ENCODE results near the gene IKZF5. TPM values are rescaled to one million over a fixed set of nuclear protein-coding genes. Genes with fewer than 3 reads are reported as not detected.

The IKZF5 gene
- total RNA-seq (2021) (6.9 to 13.2 TPM (median 7.9 TPM) in 3 replicates), Bru-seq, nascent RNA (percentile 89 among the genes with signal in this experiment)
- long read RNA-seq, experiment 1, full-length matches to known transcripts, result 49 of 85 reads
- long read RNA-seq, experiment 1, partial matches to known transcripts, result 4 of 85 reads
- long read RNA-seq, experiment 1, other reads (novel, unspliced or antisense), result 32 of 85 reads
- long read RNA-seq, experiment 2, full-length matches to known transcripts, result 5 of 17 reads
- long read RNA-seq, experiment 2, partial matches to known transcripts, result 1 of 17 reads
- long read RNA-seq, experiment 2, other reads (novel, unspliced or antisense), result 11 of 17 reads
- long read RNA-seq, experiment 3, full-length matches to known transcripts, result 5 of 7 reads
- long read RNA-seq, experiment 3, partial matches to known transcripts, result 0 of 7 reads
- long read RNA-seq, experiment 3, other reads (novel, unspliced or antisense), result 2 of 7 reads

GRCh38 chr10:123008355-123009104 lies at the start of gene IKZF5, which contains the start of gene ACADSB:
Gene IKZF5, minus strand, starts transcription at chr10:123008795. Its CDS starts 10,170 bp downstream, at chr10:122998625.
Gene ACADSB, plus strand, starts transcription at chr10:123009006. Its CDS starts 24 bp downstream, at chr10:123009030.
- POLR2A ChIA-PET, result interaction anchor here (1.2 kb wide), 1 partner anchor 9 kb away, joined by 6 read pairs; no protein-coding TSS in a partner anchor
- Mint-ChIP-seq H3K9me3 (peaks cover 3% of the 10 kb centered on the region; the same call in 1 of the 2 replicates), H3K4me1 (peaks cover 29% of the 10 kb centered on the region), H3K4me3 (peak within 1 kb of the TSS; percentile 99), H3K36me3 (peaks cover 15% of the 10 kb centered on the region), H3K27ac (peak within 1 kb of the TSS; percentile 99), H3K27me3 (ENCODE audit: low read depth) (peaks cover 42% of the 10 kb centered on the region)
- CTCF ChIA-PET, result interaction anchor here (0.6 to 1.7 kb wide), 6 partner anchors 9 to 1504 kb away, joined by 3 to 4 read pairs (median 4); partner anchors contain the start of gene PSTK
- DNase-seq (ENCODE audit: low spot score) (peak; percentile 95), ATAC-seq (peak; percentile 89)
- TF ChIP-seq NR1H2 (CRISPR knock-in tag; IDR thresholded peaks at IDR 0.05) (no peak), RORB (CRISPR knock-in tag; IDR thresholded peaks at IDR 0.05) (no peak), TEAD4 (CRISPR knock-in tag; IDR thresholded peaks at IDR 0.05) (0 out of 2 replicates have a peak, but pooled peaks have one; percentile 7), ZNF671 (CRISPR knock-in tag; IDR thresholded peaks at IDR 0.05) (no peak), NFATC4 (CRISPR knock-in tag; IDR thresholded peaks at IDR 0.05) (no peak), TCF7 (CRISPR knock-in tag; IDR thresholded peaks at IDR 0.05; ENCODE audit: low read depth) (no peak), GRHL2 (CRISPR knock-in tag; IDR thresholded peaks at IDR 0.05; ENCODE audit: insufficient replicate concordance, severe bottlenecking) (no peak), ZNF121 (CRISPR knock-in tag; IDR thresholded peaks at IDR 0.05) (no peak), ETV6 (CRISPR knock-in tag; IDR thresholded peaks at IDR 0.05) (peak; percentile 66; the same call in 1 of the 2 replicates), ZBTB21 (CRISPR knock-in tag; IDR thresholded peaks at IDR 0.05; ENCODE audit: borderline replicate concordance) (no peak), CDX4 (CRISPR knock-in tag; IDR thresholded peaks at IDR 0.05; ENCODE audit: borderline replicate concordance) (no peak), CTCF (IDR thresholded peaks at IDR 0.05) (no peak), CREM (CRISPR knock-in tag; IDR thresholded peaks at IDR 0.05) (no peak; the same call in 1 of the 2 replicates), MAX (CRISPR knock-in tag; IDR thresholded peaks at IDR 0.05) (peak; percentile 58; the same call in 1 of the 2 replicates), FOXP1 (CRISPR knock-in tag; IDR thresholded peaks at IDR 0.05; ENCODE audit: borderline replicate concordance) (peak; percentile 58; the same call in 1 of the 2 replicates), IRF1 (CRISPR knock-in tag; IDR thresholded peaks at IDR 0.05) (no peak), E2F4 (CRISPR knock-in tag; IDR thresholded peaks at IDR 0.05; ENCODE audit: borderline replicate concordance, low read depth) (no peak), EMX1 (CRISPR knock-in tag; IDR thresholded peaks at IDR 0.05) (no peak), NFE2L1 (CRISPR knock-in tag; IDR thresholded peaks at IDR 0.05) (no peak), ATF2 (CRISPR knock-in tag; IDR thresholded peaks at IDR 0.05; ENCODE audit: borderline replicate concordance, low read depth) (no peak), HMGXB4 (CRISPR knock-in tag; IDR thresholded peaks at IDR 0.05) (peak; percentile 71; the same call in 1 of the 2 replicates)
- TF ChIP-seq, protein P1, sequence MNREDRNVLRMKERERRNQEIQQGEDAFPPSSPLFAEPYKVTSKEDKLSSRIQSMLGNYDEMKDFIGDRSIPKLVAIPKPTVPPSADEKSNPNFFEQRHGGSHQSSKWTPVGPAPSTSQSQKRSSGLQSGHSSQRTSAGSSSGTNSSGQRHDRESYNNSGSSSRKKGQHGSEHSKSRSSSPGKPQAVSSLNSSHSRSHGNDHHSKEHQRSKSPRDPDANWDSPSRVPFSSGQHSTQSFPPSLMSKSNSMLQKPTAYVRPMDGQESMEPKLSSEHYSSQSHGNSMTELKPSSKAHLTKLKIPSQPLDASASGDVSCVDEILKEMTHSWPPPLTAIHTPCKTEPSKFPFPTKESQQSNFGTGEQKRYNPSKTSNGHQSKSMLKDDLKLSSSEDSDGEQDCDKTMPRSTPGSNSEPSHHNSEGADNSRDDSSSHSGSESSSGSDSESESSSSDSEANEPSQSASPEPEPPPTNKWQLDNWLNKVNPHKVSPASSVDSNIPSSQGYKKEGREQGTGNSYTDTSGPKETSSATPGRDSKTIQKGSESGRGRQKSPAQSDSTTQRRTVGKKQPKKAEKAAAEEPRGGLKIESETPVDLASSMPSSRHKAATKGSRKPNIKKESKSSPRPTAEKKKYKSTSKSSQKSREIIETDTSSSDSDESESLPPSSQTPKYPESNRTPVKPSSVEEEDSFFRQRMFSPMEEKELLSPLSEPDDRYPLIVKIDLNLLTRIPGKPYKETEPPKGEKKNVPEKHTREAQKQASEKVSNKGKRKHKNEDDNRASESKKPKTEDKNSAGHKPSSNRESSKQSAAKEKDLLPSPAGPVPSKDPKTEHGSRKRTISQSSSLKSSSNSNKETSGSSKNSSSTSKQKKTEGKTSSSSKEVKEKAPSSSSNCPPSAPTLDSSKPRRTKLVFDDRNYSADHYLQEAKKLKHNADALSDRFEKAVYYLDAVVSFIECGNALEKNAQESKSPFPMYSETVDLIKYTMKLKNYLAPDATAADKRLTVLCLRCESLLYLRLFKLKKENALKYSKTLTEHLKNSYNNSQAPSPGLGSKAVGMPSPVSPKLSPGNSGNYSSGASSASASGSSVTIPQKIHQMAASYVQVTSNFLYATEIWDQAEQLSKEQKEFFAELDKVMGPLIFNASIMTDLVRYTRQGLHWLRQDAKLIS (CRISPR knock-in tag; IDR thresholded peaks at IDR 0.05; ENCODE audit: borderline replicate concordance), result no peak
